ENCODE measurements around the gene NEXN.

Gene NEXN

DNA sequence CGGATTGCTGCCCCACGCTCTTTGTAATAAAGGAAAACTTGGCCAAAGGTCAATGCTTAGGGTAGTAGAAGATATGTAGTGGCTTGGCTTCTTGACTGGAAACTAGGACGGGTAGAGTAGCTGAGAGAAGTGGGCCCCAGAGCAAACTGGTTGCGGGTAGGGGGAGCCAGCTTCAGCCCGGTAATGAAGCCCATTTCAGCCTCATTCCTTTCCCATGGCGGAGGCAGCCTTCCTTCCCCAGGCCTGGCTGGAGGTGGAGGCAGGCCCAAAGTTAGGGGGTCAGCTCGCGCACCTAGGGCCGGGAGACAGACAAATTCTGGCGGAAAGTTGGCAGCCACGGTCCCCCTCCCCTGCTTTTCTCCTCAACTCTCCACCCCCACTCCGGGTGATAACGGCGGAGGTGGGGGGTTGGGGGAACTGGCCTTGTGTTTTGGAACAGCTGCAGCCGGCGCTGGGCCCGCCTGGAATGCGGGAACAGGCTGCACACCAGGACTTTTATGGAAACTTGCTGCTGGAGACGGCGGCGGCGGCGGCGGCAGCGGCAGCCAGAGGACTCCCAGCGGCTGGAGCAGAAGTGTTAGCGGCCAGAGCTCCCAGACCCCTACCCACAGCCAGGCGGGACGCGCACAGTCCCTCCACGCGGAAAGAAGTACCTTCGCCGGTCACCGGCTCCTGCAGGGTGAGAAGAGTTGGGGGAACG is at the start of gene NEXN:
Gene NEXN (plus strand): TSS at position 544 of the 700 bp plus-strand sequence. CDS start 27,483 bp downstream, outside the sequence.
- DNase-seq: peak; percentile 91

- no peak for DNase-seq
Observed at GRCh38 chr1:77841574-77841973, 46.9 kb upstream of the NEXN start.

GRCh38 chr1:77845951-77846350 is 42.5 kb upstream of the NEXN start:
- no peak for DNase-seq

DNA sequence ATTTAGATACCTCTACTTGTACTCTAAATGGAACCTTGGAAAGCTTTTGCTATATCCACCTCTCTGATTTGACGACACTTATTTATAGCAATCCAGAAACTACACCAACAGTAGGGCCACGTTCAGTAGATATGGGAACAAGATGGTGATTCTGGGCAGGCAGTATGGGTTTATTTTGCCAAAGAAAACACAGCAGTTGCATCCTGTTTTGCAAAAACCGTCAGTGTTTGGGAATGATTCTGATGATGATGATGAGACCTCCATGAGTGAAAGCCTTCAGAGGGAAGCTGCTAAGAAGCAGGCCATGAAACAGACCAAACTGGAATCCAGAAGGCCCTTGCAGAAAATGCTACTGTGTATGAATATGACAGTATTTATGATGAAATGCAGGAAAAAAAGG is 41.5 kb upstream of the NEXN start:
- DNase-seq: no peak

- DNase-seq: no peak
Observed at GRCh38 chr1:77847621-77848080, 40.8 kb upstream of the NEXN start.

GRCh38 chr1:77850082-77850481 is 38.3 kb upstream of the NEXN start:
- DNase-seq: no peak

- no peak for DNase-seq
Observed at GRCh38 chr1:77857552-77857951, 30.9 kb upstream of the NEXN start.

DNA sequence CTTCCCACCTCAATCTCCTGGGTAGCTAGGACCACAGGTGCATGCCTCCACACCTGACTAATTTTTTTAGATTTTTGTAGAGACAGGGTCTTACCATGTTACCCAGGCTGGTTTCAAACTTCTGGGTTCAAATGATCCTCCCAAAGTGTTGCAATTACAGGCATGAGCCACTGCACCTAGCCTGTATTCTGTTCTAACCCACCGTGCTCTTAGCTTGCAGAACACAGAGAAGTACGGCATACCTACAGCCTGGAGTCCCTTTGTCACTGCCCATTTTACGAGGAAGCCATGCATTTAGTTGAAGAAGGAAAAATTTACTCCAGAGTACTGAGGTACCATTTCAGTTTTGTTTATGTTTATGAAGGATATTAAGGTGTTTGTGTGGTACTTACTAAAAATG is 29.7 kb upstream of the NEXN start:
- no peak for DNase-seq

DNA sequence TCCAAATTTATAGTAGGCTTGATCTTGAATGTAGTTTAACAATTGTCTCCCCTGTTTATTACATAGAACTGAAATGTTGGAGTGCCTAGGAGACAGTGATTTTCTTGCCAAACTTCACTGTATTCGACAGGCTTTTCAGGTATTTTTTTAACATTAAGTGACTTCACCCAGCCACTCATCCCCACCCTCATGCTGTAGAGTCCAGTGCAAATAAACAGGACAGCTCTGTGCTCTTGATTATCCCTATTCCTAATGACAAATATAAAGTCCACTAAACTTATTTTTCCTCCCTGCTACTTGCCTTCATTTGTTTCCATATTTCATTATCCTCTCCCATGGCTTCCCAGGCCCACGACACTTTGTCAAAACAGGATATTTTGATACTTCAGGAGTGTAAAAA is 29.2 kb upstream of the NEXN start:
- DNase-seq: no peak

DNA sequence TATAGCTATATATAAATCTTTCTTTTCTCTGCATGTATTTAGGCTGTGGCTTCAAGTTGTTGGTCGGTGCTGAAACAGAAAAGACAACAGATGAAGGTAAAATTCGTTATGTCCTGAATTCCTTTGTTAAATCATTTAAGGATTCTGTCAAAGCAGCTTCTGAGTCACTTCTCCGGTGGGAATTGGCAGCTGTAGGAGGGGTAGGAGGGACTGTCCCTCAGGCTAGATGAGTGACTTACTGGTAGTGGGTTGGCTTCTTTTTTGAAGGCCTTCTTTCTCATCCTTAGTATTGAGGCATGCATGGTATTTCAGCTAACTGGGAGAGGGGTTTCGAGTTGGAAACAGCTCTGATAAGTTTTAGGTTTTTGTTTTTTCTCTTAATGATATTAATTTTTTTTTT is 22.1 kb upstream of the NEXN start:
- DNase-seq: no peak

DNA sequence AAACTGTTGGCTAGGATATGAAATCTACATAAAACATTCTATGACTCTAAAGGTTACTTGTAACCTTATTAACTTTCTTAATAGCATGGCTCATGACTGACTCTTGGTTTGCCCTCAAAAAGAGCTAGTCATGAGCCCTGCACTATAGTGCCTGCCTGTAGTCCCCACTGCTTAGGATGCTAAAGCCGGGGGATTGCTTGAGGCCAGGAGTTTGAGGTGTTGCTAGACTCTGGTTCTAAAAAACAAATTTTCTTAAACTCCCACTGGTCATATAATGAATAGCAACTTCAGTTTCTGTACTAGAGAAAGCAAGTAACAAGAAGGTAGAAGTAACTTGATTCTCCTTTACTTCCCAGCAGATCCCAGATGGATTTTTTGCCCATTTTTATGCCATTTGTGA is 15.8 kb upstream of the NEXN start:
- DNase-seq: no peak

DNA sequence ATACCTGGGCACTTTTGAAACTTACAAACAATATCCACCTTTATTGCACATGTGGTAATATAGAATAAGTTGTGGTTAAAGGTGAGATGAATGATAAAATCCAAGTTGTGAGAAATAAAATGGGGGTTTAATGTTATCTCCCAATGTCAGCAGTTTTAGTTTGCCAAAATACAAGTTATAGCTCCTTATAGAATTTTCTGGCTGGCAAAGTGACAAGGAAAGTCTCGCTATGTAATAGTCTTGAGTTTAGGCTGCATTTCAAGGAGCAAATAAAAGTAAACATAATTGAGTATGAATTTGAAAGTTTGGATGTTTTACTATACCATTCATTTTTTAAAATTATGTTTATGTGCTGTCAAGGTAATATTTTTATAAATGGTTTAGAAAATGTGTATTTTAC is 15.0 kb upstream of the NEXN start:
- no peak for DNase-seq

DNA sequence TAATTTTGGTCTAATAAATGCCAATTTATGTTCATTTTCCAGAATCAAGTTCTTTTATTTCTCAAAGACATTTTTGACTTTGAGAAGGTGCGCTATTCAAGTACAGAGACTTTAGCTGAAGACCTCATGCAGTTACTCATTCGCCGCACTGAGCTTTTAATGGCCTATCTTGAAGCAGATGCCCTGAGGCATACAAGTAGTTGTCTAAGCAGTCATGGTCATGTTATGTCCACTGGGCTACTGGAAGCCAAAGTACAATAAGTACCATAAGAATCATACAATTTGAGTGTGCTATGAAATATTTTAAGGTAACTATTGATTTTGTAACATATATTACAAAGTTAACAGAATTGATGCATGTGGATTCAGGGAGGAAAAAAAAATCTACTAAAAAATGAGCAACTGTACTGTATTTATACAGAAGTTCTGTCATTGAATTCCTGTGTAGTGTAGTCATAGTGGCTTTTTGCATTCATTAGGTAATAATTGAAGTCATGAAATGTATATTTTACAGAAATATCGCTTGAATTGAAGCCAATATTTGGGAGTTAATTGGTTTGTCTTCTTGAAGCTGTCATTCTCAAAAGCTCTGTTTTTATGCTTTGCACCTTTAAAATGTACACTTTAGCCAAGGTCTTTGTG is 13.5 kb upstream of the NEXN start:
- DNase-seq: no peak

DNA sequence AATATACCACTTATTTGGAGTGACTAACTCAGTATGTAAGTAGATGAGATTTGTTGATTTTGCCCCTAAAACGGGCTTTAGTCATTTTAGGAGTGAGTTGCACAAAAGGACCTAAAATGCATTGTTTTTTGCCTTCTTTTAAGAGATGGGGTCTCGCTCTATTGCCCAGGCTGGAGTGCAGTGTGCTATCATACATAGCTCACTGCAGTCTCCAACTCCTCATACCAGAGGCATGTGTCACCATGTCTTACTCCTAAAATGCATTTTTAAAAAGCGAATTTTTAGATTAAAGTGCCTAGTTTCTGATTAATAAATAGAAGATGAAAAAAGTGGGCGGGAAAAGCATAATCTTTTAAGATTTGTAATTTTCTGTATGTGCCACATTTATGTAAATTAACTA is 11.5 kb upstream of the NEXN start:
- no peak for DNase-seq

DNA sequence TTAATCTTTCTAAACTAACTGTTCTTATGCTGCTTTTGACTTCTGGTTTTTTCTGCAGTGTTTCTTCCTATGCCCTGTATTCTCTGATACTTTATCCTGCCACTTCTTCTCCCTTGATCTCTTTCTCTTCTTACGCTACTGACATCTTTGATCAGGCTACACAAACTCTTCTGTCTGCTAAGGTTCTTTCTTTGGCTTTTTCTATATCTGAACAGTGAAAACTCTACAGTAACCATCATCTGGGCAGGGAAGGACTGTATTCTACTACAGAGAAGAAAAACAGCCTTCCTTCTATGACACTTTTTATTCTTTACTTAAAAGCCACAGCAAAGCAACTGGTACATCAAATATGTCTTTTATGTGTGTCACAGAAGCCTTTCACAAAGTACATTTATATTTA is 7.4 kb upstream of the NEXN start:
- no peak for DNase-seq

- no peak for DNase-seq
Observed at GRCh38 chr1:77882411-77882810, 6.0 kb upstream of the NEXN start.

DNA sequence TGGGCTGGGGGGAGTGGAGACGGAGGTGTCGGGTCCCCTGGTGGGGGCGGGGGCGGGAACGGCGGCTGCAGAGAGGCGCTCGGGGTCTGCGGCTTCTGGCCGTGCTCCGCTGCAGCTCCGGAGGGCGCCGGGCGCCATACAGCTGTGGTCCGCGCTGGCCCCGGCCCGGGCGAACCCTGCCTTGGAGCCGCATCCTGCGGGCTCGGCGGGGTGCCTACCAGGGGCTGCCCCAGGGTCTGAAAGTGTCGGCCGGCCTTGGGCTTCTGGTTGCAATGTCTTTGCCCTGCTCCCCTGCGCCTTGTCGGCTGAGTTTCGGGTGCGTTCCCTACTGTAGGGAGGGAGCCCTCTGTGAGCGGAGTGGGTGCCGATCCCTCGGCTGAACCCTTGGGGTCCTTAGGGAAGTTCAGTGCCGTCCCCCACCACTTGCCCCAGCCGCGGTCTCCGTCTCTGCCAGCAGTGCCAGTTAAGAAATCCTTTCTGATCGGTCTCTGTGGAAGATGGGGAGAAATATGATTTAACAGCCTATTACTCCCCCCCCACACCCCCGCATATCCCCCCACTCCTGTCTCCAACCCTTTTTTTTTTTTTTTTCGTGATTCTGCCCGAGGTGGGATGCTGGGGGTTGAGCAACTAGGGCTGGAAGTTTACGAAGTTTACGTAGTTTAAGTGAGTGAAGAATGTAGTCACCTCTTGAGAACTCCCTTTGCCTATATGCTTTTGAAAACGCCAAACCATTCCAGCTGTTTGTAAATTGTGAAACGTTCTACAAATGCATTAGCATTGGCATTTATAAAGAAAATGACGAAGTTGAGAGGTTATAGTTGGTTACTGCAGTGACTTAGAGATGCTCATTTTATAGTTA is 588 bp downstream of the NEXN start:
- DNase-seq: peak; percentile 72

GRCh38 chr1:77889671-77890070 is 1.2 kb downstream of the NEXN start:
- DNase-seq: no peak

DNA sequence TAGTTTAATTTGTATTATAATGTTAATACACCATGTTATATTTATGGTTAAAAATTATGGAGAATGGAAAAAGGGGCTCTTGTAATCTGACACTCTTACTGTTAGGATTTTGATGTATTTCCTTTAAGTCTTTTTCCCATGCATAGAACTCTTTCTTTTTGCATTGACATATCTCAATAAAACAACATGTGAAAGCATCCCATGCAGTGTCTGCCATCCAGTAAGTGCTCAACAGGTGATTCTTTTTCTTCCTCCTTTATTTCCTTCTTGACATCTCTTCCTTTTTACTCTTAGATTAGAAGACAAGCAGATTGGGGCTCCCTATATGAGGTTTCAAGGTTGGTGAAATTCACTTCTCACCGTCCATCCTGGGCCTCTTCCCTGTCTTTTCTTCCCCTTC is 2.8 kb downstream of the NEXN start:
- DNase-seq: no peak

- DNase-seq: no peak
Observed at GRCh38 chr1:77899647-77900320, 11.4 kb downstream of the NEXN start.

GRCh38 chr1:77900687-77901293 is 12.4 kb downstream of the NEXN start:
- DNase-seq: no peak

DNA sequence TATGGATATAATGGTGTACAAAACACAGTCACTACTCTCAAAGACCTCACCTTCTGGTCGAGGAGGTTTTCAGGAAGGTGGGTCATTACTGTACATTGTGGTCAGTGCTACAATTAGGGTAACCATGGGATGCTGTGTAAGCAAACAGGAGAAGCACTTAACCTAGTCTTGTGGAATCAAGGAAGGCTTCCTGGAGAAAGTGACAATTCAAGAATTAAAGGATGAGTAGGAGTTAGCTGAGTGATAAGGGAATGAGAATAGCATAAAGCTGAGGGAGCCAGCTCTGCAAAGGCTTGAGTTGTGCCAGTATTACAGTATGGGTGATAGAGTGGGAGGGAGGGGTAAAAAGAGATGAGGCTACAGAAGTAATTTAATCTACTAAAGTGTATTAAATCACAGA is 17.2 kb downstream of the NEXN start:
- DNase-seq: no peak

Data from right forelimb (tissue), 1 donor.